HepG2 (cell line): ENCODE data around the gene ZFPL1. TPM values are rescaled to one million over a fixed set of nuclear protein-coding genes. Genes with fewer than 3 reads are reported as not detected.
A peak's percentile ranks its signal among the peaks of the same experiment; 100 is the strongest.

Experiments
- BRD4 ChIP-seq: sonication (generic); formaldehyde crosslinking; IDR thresholded peaks from 2 replicates; pipeline ENCODE4 v1.4.0; 2020; ENCODE audit warnings: missing genetic modification reagents
- E2F5 ChIP-seq: sonication (generic); formaldehyde crosslinking; conservative IDR thresholded peaks from 2 replicates; pipeline ENCODE4 v1.4.0; 2020; ENCODE audit warnings: missing genetic modification reagents
- FOXO1 ChIP-seq: sonication (generic); formaldehyde crosslinking; IDR thresholded peaks from 2 replicates; pipeline ENCODE4 v1.4.0; 2020; ENCODE audit warnings: missing genetic modification reagents
- IKZF5 ChIP-seq: IDR thresholded peaks from 2 replicates; pipeline ENCODE4 v1.6.1; 2018; ENCODE audit warnings: missing genetic modification reagents, mild to moderate bottlenecking, missing compliant biosample characterization
- MIER2 ChIP-seq: IDR thresholded peaks from 2 replicates; pipeline ENCODE4 v1.6.1; 2016; ENCODE audit warnings: missing biosample characterization, missing genetic modification reagents
- MTF2 ChIP-seq: sonication (generic); formaldehyde crosslinking; IDR thresholded peaks from 2 replicates; pipeline ENCODE4 v1.5.0; 2020; ENCODE audit warnings: missing genetic modification reagents, borderline replicate concordance
- NFYB ChIP-seq: sonication (generic); formaldehyde crosslinking; IDR thresholded peaks from 2 replicates; pipeline ENCODE4 v1.4.0; 2020; ENCODE audit warnings: missing genetic modification reagents
- PHF20 ChIP-seq: sonication (generic); formaldehyde crosslinking; IDR thresholded peaks from 2 replicates; pipeline ENCODE4 v1.5.0; 2020; ENCODE audit warnings: mild to moderate bottlenecking, missing genetic modification reagents
- ZBTB2 ChIP-seq: sonication (generic); formaldehyde crosslinking; IDR thresholded peaks from 2 replicates; pipeline ENCODE4 v1.8.0; 2022; ENCODE audit warnings: low read depth, missing genetic modification reagents
- ZFP62 ChIP-seq: sonication (generic); formaldehyde crosslinking; IDR thresholded peaks from 2 replicates; pipeline ENCODE4 v1.4.0; 2020; ENCODE audit warnings: missing genetic modification reagents
- ZNF572 ChIP-seq: sonication (generic); formaldehyde crosslinking; IDR thresholded peaks from 2 replicates; pipeline ENCODE4 v1.5.1; 2020; ENCODE audit warnings: mild to moderate bottlenecking, missing genetic modification reagents
- ZNF749 ChIP-seq: sonication (generic); formaldehyde crosslinking; IDR thresholded peaks from 2 replicates; pipeline ENCODE4 v1.8.0; 2022; ENCODE audit warnings: mild to moderate bottlenecking, missing genetic modification reagents, moderate library complexity, borderline replicate concordance
- polyA plus RNA-seq, 8 experiments: library from polyadenylated mRNA; depleted of rRNA in 3 of 8; stranded (reverse) in 7 of 8; unstranded in 1 of 8; fragments of >200 nt; fragmentation: Illumina TruSeq in 4 of 8; extraction: Trizol in 4 of 8; gene quantifications; 2 replicates each; pipeline versions ENCODE4 v1.2.1 to v1.2.3, GENCODE V29; 2011 to 2016; ENCODE audit warnings: low read depth in 4 of 8, missing spikeins in 1 of 8, mixed read lengths in 1 of 8; ENCODE audit not compliant: insufficient read depth in 1 of 8
- total RNA-seq, 5 experiments: library from RNA; depleted of rRNA; stranded (reverse); fragments of >200 nt; fragmentation: Illumina TruSeq; extraction: Trizol; gene quantifications; 2 replicates each; pipeline ENCODE4 v1.2.3, GENCODE V29; 2016; ENCODE audit warnings: low read depth in 1 of 5
- TF ChIP-seq, protein P1 (sequence below), 2 experiments: sonication (generic) in 1 of 2; formaldehyde crosslinking in 1 of 2; IDR thresholded peaks; 2 replicates each; pipeline versions ENCODE4 v1.4.0 to v1.6.1; 2016 to 2020; ENCODE audit warnings: borderline replicate concordance in 1 of 2, low read depth in 1 of 2, mild to moderate bottlenecking in 1 of 2, missing genetic modification reagents in 1 of 2
- TF ChIP-seq, protein P2 (sequence below): sonication (generic); formaldehyde crosslinking; IDR thresholded peaks from 2 replicates; pipeline ENCODE4 v1.4.0; 2020; ENCODE audit warnings: mild to moderate bottlenecking, missing genetic modification reagents

Gene ZFPL1
- total and polyA plus RNA-seq, 2 of the 13 experiments (the other 11 are each of a cell fraction or from before 2014, with no cell fraction given), result 32.2 to 56.0 TPM

- TF ChIP-seq, protein P1, sequence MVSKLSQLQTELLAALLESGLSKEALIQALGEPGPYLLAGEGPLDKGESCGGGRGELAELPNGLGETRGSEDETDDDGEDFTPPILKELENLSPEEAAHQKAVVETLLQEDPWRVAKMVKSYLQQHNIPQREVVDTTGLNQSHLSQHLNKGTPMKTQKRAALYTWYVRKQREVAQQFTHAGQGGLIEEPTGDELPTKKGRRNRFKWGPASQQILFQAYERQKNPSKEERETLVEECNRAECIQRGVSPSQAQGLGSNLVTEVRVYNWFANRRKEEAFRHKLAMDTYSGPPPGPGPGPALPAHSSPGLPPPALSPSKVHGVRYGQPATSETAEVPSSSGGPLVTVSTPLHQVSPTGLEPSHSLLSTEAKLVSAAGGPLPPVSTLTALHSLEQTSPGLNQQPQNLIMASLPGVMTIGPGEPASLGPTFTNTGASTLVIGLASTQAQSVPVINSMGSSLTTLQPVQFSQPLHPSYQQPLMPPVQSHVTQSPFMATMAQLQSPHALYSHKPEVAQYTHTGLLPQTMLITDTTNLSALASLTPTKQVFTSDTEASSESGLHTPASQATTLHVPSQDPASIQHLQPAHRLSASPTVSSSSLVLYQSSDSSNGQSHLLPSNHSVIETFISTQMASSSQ (IDR thresholded peaks at IDR 0.05; ENCODE audit: low read depth), result peak; percentile 8; the same call in 1 of the 2 replicates
- TF ChIP-seq, protein P1 (CRISPR knock-in tag; IDR thresholded peaks at IDR 0.05; ENCODE audit: borderline replicate concordance), result peak; percentile 70; the same call in 1 of the 2 replicates
- TF ChIP-seq MTF2 (CRISPR knock-in tag), result no peak
- TF ChIP-seq NFYB, result no peak
- TF ChIP-seq ZNF749 (CRISPR knock-in tag), result 0 out of 2 replicates have a peak, but pooled peaks have one; percentile 38
- peak; percentile 75; the same call in 1 of the 2 replicates for TF ChIP-seq PHF20 (CRISPR knock-in tag)
- TF ChIP-seq FOXO1 (CRISPR knock-in tag), result peak; percentile 39
- TF ChIP-seq IKZF5, result peak; percentile 52
- TF ChIP-seq ZNF572 (CRISPR knock-in tag), result peak; percentile 75; the same call in 1 of the 2 replicates
- 0 out of 2 replicates have a peak, but pooled peaks have one; percentile 54 for TF ChIP-seq MIER2 (CRISPR knock-in tag)
- peak; percentile 90 for TF ChIP-seq ZBTB2
- TF ChIP-seq E2F5 (CRISPR knock-in tag), result no peak
- peak; percentile 69 for TF ChIP-seq BRD4
- TF ChIP-seq, protein P2, sequence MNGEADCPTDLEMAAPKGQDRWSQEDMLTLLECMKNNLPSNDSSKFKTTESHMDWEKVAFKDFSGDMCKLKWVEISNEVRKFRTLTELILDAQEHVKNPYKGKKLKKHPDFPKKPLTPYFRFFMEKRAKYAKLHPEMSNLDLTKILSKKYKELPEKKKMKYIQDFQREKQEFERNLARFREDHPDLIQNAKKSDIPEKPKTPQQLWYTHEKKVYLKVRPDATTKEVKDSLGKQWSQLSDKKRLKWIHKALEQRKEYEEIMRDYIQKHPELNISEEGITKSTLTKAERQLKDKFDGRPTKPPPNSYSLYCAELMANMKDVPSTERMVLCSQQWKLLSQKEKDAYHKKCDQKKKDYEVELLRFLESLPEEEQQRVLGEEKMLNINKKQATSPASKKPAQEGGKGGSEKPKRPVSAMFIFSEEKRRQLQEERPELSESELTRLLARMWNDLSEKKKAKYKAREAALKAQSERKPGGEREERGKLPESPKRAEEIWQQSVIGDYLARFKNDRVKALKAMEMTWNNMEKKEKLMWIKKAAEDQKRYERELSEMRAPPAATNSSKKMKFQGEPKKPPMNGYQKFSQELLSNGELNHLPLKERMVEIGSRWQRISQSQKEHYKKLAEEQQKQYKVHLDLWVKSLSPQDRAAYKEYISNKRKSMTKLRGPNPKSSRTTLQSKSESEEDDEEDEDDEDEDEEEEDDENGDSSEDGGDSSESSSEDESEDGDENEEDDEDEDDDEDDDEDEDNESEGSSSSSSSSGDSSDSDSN, result peak; percentile 40
- TF ChIP-seq ZFP62 (CRISPR knock-in tag), result peak; percentile 83; the same call in 1 of the 2 replicates
Observed at GRCh38 chr11:65134240-65134951, 50.4 kb downstream of the ZFPL1 start, which contains the start of gene SYVN1 (continued).
